Progenitor cell of endocrine pancreas (in vitro differentiated cells): ENCODE data around the gene TTBK2. TPM values are rescaled to one million over a fixed set of nuclear protein-coding genes. Genes with fewer than 3 reads are reported as not detected.
"Not testable (repeated sequence)": the region's sequence is repeated elsewhere in the genome, so short reads cannot be mapped to it uniquely, and the experiment has no call there.

Source experiments
- DNase-seq: peaks from one replicate; pipeline ENCODE4 v3.0.0; 2021; ENCODE audit warnings: low spot score; ENCODE audit not compliant: unreplicated experiment
- H3K27ac Mint-ChIP-seq: 2 replicates; pipeline ENCODE4 v1.8.0; 2021; ENCODE audit warnings: mild to moderate bottlenecking, moderate library complexity, mixed read lengths
- H3K27me3 Mint-ChIP-seq: 2 replicates; pipeline ENCODE4 v1.8.0; 2021; ENCODE audit warnings: mixed read lengths
- H3K36me3 Mint-ChIP-seq: 2 replicates; pipeline ENCODE4 v1.8.0; 2022; ENCODE audit warnings: mixed read lengths; ENCODE audit not compliant: insufficient read depth
- H3K4me1 Mint-ChIP-seq: 2 replicates; pipeline ENCODE4 v1.8.0; 2021; ENCODE audit warnings: low read depth, mixed read lengths
- H3K4me3 Mint-ChIP-seq: 2 replicates; pipeline ENCODE4 v1.8.0; 2021; ENCODE audit warnings: low read depth, mild to moderate bottlenecking, moderate library complexity, mixed read lengths
- H3K9me3 Mint-ChIP-seq: 2 replicates; pipeline ENCODE4 v1.8.0; 2021; ENCODE audit warnings: low read depth, mixed read lengths
- CTCF ChIP-seq: fragments of 200-600 bp; sonication (generic); IDR thresholded peaks from one replicate; pipeline ENCODE4 v1.5.0; 2021; ENCODE audit warnings: antibody characterized with exemption, mild to moderate bottlenecking; ENCODE audit not compliant: unreplicated experiment
- total RNA-seq: library from RNA; stranded (reverse); gene quantifications from 2 replicates; pipeline ENCODE4 v1.2.1, GENCODE V29; 2021

Gene TTBK2
- total RNA-seq, 1 donor from 2014 or later, result 19.5 TPM

GRCh38 chr15:42891569-42891968 is 29.0 kb downstream of the TTBK2 start:
- H3K9me3 Mint-ChIP-seq, result peaks cover 12% of the 10 kb centered on the region
- no peak overlapping the region for H3K27ac Mint-ChIP-seq
- no peak overlapping the region for H3K4me3 Mint-ChIP-seq
- no peak for TF ChIP-seq CTCF
- no peak for DNase-seq
- H3K4me1 Mint-ChIP-seq, result no peaks in the 10 kb centered on the region
- peaks cover 5% of the 10 kb centered on the region for H3K36me3 Mint-ChIP-seq
- no peaks in the 10 kb centered on the region for H3K27me3 Mint-ChIP-seq

- Mint-ChIP-seq H3K4me1 (no peaks in the 10 kb centered on the region), H3K4me3 (no peak overlapping the region), H3K27ac (no peak overlapping the region), H3K9me3 (peaks cover 19% of the 10 kb centered on the region), H3K27me3 (no peaks in the 10 kb centered on the region), H3K36me3 (peaks cover 5% of the 10 kb centered on the region)
- no peak for DNase-seq
- no peak for TF ChIP-seq CTCF
Observed at GRCh38 chr15:42890161-42890913, 30.2 kb downstream of the TTBK2 start.

- H3K4me3 Mint-ChIP-seq, H3K27me3 Mint-ChIP-seq, DNase-seq, H3K4me1 Mint-ChIP-seq, H3K36me3 Mint-ChIP-seq, H3K27ac Mint-ChIP-seq: not testable (repeated sequence)
- H3K9me3 Mint-ChIP-seq, result peaks cover 20% of the 10 kb centered on the region
Observed at GRCh38 chr15:42887384-42887783, 33.2 kb downstream of the TTBK2 start.

- TF ChIP-seq CTCF, result no peak
- H3K36me3 Mint-ChIP-seq, result peaks cover 9% of the 10 kb centered on the region
- peaks cover 5% of the 10 kb centered on the region for H3K9me3 Mint-ChIP-seq
- no peak for DNase-seq
- no peak overlapping the region for H3K4me3 Mint-ChIP-seq
- H3K27me3 Mint-ChIP-seq, result no peaks in the 10 kb centered on the region
- no peak overlapping the region for H3K27ac Mint-ChIP-seq
- H3K4me1 Mint-ChIP-seq, result no peaks in the 10 kb centered on the region
Observed at GRCh38 chr15:42880121-42880520, 40.5 kb downstream of the TTBK2 start.

- H3K4me1 Mint-ChIP-seq, result no peaks in the 10 kb centered on the region
- H3K27me3 Mint-ChIP-seq, result no peaks in the 10 kb centered on the region
- no peaks in the 10 kb centered on the region for H3K9me3 Mint-ChIP-seq
- H3K4me3 Mint-ChIP-seq, result no peak overlapping the region
- DNase-seq, result no peak
- H3K36me3 Mint-ChIP-seq, result peaks cover 5% of the 10 kb centered on the region
- no peak for TF ChIP-seq CTCF
- H3K27ac Mint-ChIP-seq, result no peak overlapping the region
Observed at GRCh38 chr15:42879443-42879842, 41.1 kb downstream of the TTBK2 start.

GRCh38 chr15:42876224-42876623 is 44.4 kb downstream of the TTBK2 start:
- no peak overlapping the region for H3K27ac Mint-ChIP-seq
- H3K36me3 Mint-ChIP-seq, result no peaks in the 10 kb centered on the region
- no peaks in the 10 kb centered on the region for H3K9me3 Mint-ChIP-seq
- no peaks in the 10 kb centered on the region for H3K27me3 Mint-ChIP-seq
- DNase-seq, result no peak
- no peaks in the 10 kb centered on the region for H3K4me1 Mint-ChIP-seq
- TF ChIP-seq CTCF, result no peak
- H3K4me3 Mint-ChIP-seq, result no peak overlapping the region
